ENCODE data around the gene RNF13.

Gene RNF13

DNA sequence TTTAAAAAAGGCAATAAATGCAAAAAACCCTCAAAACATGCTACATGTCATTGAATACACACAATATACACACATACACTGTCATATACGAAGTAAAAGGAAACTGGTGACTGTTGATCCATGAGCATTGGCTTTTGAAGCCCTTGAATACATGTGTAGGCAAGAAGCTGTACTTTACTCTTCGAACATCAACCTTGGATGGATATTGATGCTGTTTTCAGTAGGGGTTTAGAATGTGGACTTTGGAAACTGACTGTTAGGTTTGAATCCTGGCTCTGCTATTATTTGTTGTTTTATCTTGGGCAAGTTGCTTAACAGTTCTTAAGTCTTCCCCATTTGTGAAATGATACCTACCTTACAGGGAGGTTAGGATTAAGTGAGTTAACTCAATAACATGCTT lies 30.5 kb downstream of the RNF13 start:
- Histone ChIP-seq H3K4me3 (ENCODE audit: low read depth, low read length) (no peak overlapping the region), H3K4me1 (ENCODE audit: control insufficient read depth, insufficient read depth, low read length) (no peaks in the 10 kb centered on the region), H3K27ac (ENCODE audit: low read depth, low read length) (no peak overlapping the region), H3K36me3 (ENCODE audit: control insufficient read depth, insufficient read depth, low read length) (peaks cover 10% of the 10 kb centered on the region; the same call in 1 of the 2 replicates), H3K27me3 (ENCODE audit: control insufficient read depth, insufficient read depth, low read length) (no peaks in the 10 kb centered on the region), H3K9ac (ENCODE audit: low read depth, low read length) (no peak overlapping the region), H3K9me3 (ENCODE audit: control insufficient read depth, insufficient read depth, low read length) (no peaks in the 10 kb centered on the region)

DNA sequence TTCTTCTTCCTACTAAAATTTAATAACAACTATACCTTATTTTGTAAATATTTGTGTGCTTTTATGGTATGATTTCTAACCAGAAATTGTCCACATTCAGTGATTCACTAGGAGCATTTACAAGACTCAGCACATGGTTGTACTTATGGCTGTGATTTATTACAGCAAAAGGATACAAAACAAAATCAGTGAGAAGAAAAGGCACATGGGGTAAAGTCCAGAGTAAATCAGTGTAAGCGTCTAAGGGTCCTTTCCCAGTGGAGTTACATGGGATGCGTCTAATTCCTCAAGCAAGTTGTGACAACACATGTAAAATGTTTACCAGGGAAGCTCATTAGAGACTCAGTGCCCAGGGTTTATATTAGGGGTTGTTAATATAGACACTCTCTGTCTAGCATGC lies 31.1 kb downstream of the RNF13 start:
- Histone ChIP-seq H3K27me3 (ENCODE audit: control insufficient read depth, insufficient read depth, low read length) (no peaks in the 10 kb centered on the region), H3K27ac (ENCODE audit: low read depth, low read length) (no peak overlapping the region), H3K9me3 (ENCODE audit: control insufficient read depth, insufficient read depth, low read length) (no peaks in the 10 kb centered on the region), H3K4me3 (ENCODE audit: low read depth, low read length) (no peak overlapping the region), H3K9ac (ENCODE audit: low read depth, low read length) (no peak overlapping the region), H3K36me3 (ENCODE audit: control insufficient read depth, insufficient read depth, low read length) (peaks cover 10% of the 10 kb centered on the region; the same call in 1 of the 2 replicates), H3K4me1 (ENCODE audit: control insufficient read depth, insufficient read depth, low read length) (peaks cover 4% of the 10 kb centered on the region; the same call in 1 of the 2 replicates)

DNA sequence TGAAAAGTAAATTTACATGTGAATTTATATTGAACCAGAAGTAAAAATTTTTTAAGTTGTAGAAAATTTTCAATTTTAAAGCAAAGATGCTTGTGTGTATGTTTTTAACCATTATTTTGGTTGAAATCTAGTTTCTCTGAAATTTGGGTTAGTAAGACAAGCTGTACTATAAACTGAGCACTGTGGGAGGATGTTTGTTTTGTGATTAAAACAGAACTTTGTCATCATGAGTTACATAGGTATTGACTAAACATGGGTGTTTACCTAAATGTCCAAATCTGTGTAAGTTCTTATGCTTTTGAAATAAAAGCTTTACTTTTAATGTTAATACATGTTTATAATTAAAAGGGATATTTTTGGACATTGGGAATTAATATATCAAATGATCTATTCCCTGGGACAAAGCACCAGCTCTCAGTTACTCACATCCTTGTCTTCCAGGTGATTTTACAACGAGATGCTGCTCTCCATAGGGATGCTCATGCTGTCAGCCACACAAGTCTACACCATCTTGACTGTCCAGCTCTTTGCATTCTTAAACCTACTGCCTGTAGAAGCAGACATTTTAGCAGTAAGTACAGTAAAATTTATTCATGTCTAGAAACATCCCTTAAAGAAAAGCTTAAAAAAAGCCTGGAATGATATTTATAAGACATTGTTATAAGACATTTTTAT lies 32.7 kb downstream of the RNF13 start:
- H3K9me3 ChIP-seq (ENCODE audit: control insufficient read depth, insufficient read depth, low read length), result no peaks in the 10 kb centered on the region
- peaks cover 10% of the 10 kb centered on the region; the same call in 1 of the 2 replicates for H3K36me3 ChIP-seq (ENCODE audit: control insufficient read depth, insufficient read depth, low read length)
- H3K27me3 ChIP-seq (ENCODE audit: control insufficient read depth, insufficient read depth, low read length), result no peaks in the 10 kb centered on the region
- H3K4me3 ChIP-seq (ENCODE audit: low read depth, low read length), result no peak overlapping the region
- H3K4me1 ChIP-seq (ENCODE audit: control insufficient read depth, insufficient read depth, low read length), result peaks cover 11% of the 10 kb centered on the region
- H3K9ac ChIP-seq (ENCODE audit: low read depth, low read length), result no peak overlapping the region
- no peak overlapping the region for H3K27ac ChIP-seq (ENCODE audit: low read depth, low read length)

DNA sequence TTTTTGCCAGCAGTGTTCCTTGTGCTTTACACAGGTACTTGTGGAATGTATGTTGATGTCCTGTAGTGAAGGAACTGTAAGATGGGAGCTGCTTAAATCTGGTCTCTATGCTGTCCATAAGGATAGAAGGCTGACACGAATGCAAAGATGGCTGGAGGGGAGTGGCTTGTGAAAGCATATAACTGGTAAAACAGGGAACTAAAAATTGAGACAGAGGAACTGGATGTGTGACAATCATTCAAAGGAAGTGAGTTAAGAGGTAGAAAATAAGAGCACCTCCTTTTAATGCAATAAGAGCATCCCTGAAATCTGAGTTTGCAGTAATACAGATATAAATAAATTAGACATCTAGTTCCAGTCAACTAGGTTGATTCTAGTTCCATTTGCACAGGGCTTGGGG lies 35.2 kb downstream of the RNF13 start:
- Histone ChIP-seq H3K9ac (ENCODE audit: low read depth, low read length) (no peak overlapping the region), H3K4me1 (ENCODE audit: control insufficient read depth, insufficient read depth, low read length) (peaks cover 11% of the 10 kb centered on the region), H3K27me3 (ENCODE audit: control insufficient read depth, insufficient read depth, low read length) (no peaks in the 10 kb centered on the region), H3K4me3 (ENCODE audit: low read depth, low read length) (no peak overlapping the region), H3K9me3 (ENCODE audit: control insufficient read depth, insufficient read depth, low read length) (no peaks in the 10 kb centered on the region), H3K27ac (ENCODE audit: low read depth, low read length) (no peak overlapping the region), H3K36me3 (ENCODE audit: control insufficient read depth, insufficient read depth, low read length) (peaks cover 24% of the 10 kb centered on the region)

DNA sequence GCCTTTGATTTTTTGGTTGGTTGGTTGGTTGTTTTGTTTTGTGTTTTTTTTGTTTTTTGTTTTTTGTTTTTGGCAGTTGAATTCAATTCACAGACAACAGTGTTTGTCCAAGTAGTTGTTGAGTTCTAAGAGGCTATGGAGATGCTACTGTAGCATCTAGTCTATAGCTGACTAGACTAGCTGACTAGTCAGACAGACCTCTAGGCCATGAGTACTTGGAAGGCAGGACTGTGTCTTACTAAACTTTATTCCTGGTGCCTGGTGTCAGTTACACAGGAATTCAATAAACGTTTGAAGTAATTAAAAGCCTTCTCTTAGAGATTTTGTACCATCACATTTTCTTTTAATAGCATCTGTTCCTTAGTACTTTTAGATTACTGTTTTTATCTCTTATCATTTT lies 35.7 kb downstream of the RNF13 start:
- peaks cover 24% of the 10 kb centered on the region for H3K36me3 ChIP-seq (ENCODE audit: control insufficient read depth, insufficient read depth, low read length)
- H3K27me3 ChIP-seq (ENCODE audit: control insufficient read depth, insufficient read depth, low read length), result no peaks in the 10 kb centered on the region
- H3K4me1 ChIP-seq (ENCODE audit: control insufficient read depth, insufficient read depth, low read length), result peaks cover 11% of the 10 kb centered on the region
- no peaks in the 10 kb centered on the region for H3K9me3 ChIP-seq (ENCODE audit: control insufficient read depth, insufficient read depth, low read length)
- no peak overlapping the region for H3K9ac ChIP-seq (ENCODE audit: low read depth, low read length)
- H3K27ac ChIP-seq (ENCODE audit: low read depth, low read length), result no peak overlapping the region
- no peak overlapping the region for H3K4me3 ChIP-seq (ENCODE audit: low read depth, low read length)

DNA sequence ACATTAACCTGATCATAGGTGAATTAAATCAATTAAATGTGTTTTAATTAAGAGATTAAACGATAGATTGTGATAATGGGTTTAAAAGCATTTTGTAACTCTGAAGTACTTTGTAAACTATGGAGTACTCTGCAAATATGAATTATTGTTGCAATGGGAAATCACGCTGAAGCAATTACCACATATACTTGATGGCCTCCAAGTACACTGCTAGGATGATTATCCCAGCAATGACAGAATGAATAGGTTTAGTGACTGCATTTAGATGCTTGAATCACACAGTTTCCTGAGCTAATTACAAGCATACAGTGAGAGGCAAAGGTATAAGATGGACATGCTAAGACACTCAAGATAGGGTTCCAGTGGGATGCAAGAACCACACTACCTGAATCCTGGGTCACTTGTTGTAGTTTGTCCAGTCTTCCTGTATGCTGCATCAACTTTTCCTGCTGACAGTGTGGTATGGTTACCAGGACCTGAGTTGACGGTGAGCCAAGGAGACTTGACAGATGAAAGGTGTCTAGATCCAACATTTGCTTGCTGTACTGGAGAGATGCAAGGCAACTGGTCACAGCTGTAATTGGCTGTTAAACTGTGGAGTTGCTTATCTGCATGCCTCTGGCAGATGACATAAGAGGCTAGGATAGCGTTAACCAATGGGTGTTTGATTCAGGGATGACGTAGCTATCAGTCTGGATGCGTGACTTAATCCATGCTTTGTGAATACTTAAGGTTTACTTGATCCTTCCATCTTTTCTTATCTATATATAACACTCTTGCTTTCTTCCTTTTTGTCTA lies 38.0 kb downstream of the RNF13 start:
- Histone ChIP-seq H3K4me3 (ENCODE audit: low read depth, low read length) (no peak overlapping the region), H3K4me1 (ENCODE audit: control insufficient read depth, insufficient read depth, low read length) (peaks cover 11% of the 10 kb centered on the region), H3K9ac (ENCODE audit: low read depth, low read length) (no peak overlapping the region), H3K27ac (ENCODE audit: low read depth, low read length) (no peak overlapping the region), H3K9me3 (ENCODE audit: control insufficient read depth, insufficient read depth, low read length) (no peaks in the 10 kb centered on the region), H3K27me3 (ENCODE audit: control insufficient read depth, insufficient read depth, low read length) (no peaks in the 10 kb centered on the region), H3K36me3 (ENCODE audit: control insufficient read depth, insufficient read depth, low read length) (peaks cover 40% of the 10 kb centered on the region)

DNA sequence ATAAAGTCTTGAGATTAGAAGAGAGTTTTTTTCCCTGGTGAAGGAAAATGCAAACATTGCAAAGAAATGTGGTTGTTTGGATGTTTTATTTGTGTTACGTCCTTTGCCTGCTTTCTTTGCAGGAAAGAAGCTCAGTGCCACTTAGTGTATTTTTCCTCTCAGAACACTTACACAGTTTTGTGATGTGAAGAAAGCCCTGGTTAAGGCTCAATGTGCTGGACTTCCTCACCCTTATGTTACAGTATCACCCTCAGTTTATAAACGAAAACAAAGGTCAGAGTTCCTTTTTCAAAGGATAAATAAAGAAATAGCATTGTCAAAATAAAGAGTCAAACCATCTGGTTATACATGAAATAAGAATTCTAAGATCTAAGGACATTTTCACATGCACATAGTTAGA lies 45.9 kb downstream of the RNF13 start:
- no peaks in the 10 kb centered on the region for H3K9me3 ChIP-seq (ENCODE audit: control insufficient read depth, insufficient read depth, low read length)
- H3K9ac ChIP-seq (ENCODE audit: low read depth, low read length), result no peak overlapping the region
- H3K4me1 ChIP-seq (ENCODE audit: control insufficient read depth, insufficient read depth, low read length), result no peaks in the 10 kb centered on the region
- H3K36me3 ChIP-seq (ENCODE audit: control insufficient read depth, insufficient read depth, low read length), result peaks cover 16% of the 10 kb centered on the region
- H3K27me3 ChIP-seq (ENCODE audit: control insufficient read depth, insufficient read depth, low read length), result no peaks in the 10 kb centered on the region
- no peak overlapping the region for H3K4me3 ChIP-seq (ENCODE audit: low read depth, low read length)
- H3K27ac ChIP-seq (ENCODE audit: low read depth, low read length), result no peak overlapping the region

DNA sequence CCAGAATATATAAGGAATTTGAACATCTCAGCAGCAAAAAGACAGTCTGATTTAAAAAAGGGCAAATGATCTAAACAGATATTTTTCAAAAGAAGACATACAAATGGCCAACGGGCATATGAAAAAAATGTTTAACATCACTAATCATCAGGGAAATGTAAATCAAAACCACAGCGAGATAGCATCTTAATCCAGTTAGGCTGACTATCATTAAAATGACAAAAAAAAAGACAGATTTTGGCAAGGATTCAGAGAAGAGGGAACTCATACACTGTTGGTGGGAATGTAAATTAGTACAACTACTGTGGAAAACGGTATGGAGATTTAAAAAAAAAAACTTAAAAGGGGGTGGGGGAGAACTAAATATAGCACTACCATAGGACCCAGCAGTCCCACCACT lies 47.9 kb downstream of the RNF13 start:
- Histone ChIP-seq H3K36me3 (ENCODE audit: control insufficient read depth, insufficient read depth, low read length) (no peaks in the 10 kb centered on the region), H3K9me3 (ENCODE audit: control insufficient read depth, insufficient read depth, low read length) (no peaks in the 10 kb centered on the region), H3K27me3 (ENCODE audit: control insufficient read depth, insufficient read depth, low read length) (no peaks in the 10 kb centered on the region), H3K9ac (ENCODE audit: low read depth, low read length) (no peak overlapping the region), H3K4me1 (ENCODE audit: control insufficient read depth, insufficient read depth, low read length) (no peaks in the 10 kb centered on the region), H3K4me3 (ENCODE audit: low read depth, low read length) (no peak overlapping the region), H3K27ac (ENCODE audit: low read depth, low read length) (no peak overlapping the region)

DNA sequence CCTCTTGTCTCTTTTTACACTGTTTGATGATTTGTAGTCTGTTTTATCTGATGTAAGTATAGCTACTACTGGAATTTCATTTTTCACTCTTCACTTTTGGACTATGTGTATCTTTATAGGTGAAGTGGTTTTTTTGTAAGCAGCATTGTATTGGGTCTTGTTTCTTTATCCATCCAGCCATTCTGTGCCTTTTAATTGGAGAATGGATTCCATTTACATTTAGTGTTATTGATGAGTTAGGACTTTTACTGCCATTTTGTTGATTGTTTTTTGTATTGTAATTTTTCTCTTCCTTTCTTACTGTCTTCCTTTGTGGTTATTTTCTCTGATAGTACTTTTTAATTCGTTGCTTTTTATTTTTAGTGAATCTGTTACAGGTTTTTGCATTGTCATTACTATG lies 54.5 kb downstream of the RNF13 start:
- no peaks in the 10 kb centered on the region for H3K27me3 ChIP-seq (ENCODE audit: control insufficient read depth, insufficient read depth, low read length)
- no peak overlapping the region for H3K9ac ChIP-seq (ENCODE audit: low read depth, low read length)
- 0 out of 2 replicates have a peak, but pooled peaks cover 4% of the 10 kb centered on the region for H3K4me1 ChIP-seq (ENCODE audit: control insufficient read depth, insufficient read depth, low read length)
- H3K27ac ChIP-seq (ENCODE audit: low read depth, low read length), result no peak overlapping the region
- H3K4me3 ChIP-seq (ENCODE audit: low read depth, low read length), result no peak overlapping the region
- H3K36me3 ChIP-seq (ENCODE audit: control insufficient read depth, insufficient read depth, low read length), result peaks cover 7% of the 10 kb centered on the region
- no peaks in the 10 kb centered on the region for H3K9me3 ChIP-seq (ENCODE audit: control insufficient read depth, insufficient read depth, low read length)

DNA sequence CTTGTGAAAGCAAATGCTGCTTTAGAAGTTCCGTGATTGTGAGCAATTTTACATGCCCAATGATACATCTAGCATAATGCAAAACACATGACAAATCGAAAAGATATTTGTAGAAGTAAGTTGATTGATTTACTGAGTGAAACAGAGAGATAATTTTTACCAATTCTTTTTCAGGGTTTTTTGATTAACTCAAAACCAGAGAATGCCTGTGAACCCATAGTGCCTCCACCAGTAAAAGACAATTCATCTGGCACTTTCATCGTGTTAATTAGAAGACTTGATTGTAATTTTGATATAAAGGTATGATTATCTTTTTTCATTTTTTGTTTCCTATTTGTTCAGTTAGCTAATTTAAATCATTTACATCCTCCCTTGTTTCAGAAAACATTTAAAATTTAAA lies 58.8 kb downstream of the RNF13 start:
- Histone ChIP-seq H3K4me3 (ENCODE audit: low read depth, low read length) (no peak overlapping the region), H3K36me3 (ENCODE audit: control insufficient read depth, insufficient read depth, low read length) (peaks cover 11% of the 10 kb centered on the region), H3K27ac (ENCODE audit: low read depth, low read length) (no peak overlapping the region), H3K4me1 (ENCODE audit: control insufficient read depth, insufficient read depth, low read length) (0 out of 2 replicates have a peak, but pooled peaks cover 4% of the 10 kb centered on the region), H3K9me3 (ENCODE audit: control insufficient read depth, insufficient read depth, low read length) (no peaks in the 10 kb centered on the region), H3K9ac (ENCODE audit: low read depth, low read length) (no peak overlapping the region), H3K27me3 (ENCODE audit: control insufficient read depth, insufficient read depth, low read length) (no peaks in the 10 kb centered on the region)

DNA sequence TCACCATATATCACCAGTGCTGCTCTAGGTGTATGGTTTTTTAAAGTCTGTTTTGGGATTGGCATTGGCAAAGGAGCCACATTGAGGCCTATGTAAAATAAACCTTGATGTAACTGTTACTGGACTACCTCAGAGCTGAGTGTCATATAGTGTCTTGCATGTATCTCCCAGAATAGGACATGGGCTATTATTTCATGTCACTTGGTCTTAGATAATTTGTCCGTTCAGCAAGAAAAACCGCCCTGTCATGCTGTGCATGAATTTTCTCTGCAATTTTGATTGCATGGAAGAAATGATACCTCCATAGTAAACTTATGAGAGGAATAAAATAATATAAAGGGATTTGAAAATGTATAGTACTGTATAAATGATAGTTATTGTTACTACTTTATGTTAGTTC lies 59.6 kb downstream of the RNF13 start:
- Histone ChIP-seq H3K9me3 (ENCODE audit: control insufficient read depth, insufficient read depth, low read length) (no peaks in the 10 kb centered on the region), H3K27ac (ENCODE audit: low read depth, low read length) (no peak overlapping the region), H3K9ac (ENCODE audit: low read depth, low read length) (no peak overlapping the region), H3K27me3 (ENCODE audit: control insufficient read depth, insufficient read depth, low read length) (no peaks in the 10 kb centered on the region), H3K4me3 (ENCODE audit: low read depth, low read length) (no peak overlapping the region), H3K4me1 (ENCODE audit: control insufficient read depth, insufficient read depth, low read length) (0 out of 2 replicates have a peak, but pooled peaks cover 4% of the 10 kb centered on the region), H3K36me3 (ENCODE audit: control insufficient read depth, insufficient read depth, low read length) (peaks cover 11% of the 10 kb centered on the region)
